OCI-LY7 (cell line): ENCODE measurements around the gene CCDC178.

Experiments used
- EZH2phosphoT487 ChIP-seq: fragments of 200-600 bp; sonication (generic); IDR thresholded peaks from 2 replicates; pipeline ENCODE4 v1.6.1; 2018; ENCODE audit warnings: low read depth, borderline replicate concordance, mild to moderate bottlenecking, mixed run types, antibody characterized with exemption, low read length, moderate library complexity, mixed read lengths
- TF ChIP-seq, protein P1 (sequence below): fragments of 200-600 bp; sonication (generic); conservative IDR thresholded peaks from 2 replicates; pipeline ENCODE4 v1.5.1; 2014; ENCODE audit warnings: mild to moderate bottlenecking, antibody characterized with exemption, low read length, moderate library complexity, mixed read lengths

DNA sequence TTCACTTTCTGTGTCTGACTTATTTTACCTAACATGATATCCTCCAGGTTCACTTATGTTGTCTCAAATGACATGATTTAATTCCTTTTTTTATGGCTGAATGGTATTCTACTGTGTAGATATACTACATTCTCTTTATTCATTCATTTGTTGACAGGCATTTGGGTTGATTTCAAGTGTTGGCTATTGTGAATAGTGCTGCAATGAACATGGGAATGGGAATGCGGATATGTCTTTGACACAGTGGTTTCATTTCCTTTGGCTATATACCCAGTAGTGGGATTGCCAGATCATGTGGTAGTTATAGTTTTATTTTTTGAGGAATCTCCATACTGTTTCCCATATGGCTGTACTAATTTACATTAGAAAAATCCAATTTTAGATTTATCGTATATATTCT lies 472.3 kb downstream of the CCDC178 start:
- TF ChIP-seq, protein P1, sequence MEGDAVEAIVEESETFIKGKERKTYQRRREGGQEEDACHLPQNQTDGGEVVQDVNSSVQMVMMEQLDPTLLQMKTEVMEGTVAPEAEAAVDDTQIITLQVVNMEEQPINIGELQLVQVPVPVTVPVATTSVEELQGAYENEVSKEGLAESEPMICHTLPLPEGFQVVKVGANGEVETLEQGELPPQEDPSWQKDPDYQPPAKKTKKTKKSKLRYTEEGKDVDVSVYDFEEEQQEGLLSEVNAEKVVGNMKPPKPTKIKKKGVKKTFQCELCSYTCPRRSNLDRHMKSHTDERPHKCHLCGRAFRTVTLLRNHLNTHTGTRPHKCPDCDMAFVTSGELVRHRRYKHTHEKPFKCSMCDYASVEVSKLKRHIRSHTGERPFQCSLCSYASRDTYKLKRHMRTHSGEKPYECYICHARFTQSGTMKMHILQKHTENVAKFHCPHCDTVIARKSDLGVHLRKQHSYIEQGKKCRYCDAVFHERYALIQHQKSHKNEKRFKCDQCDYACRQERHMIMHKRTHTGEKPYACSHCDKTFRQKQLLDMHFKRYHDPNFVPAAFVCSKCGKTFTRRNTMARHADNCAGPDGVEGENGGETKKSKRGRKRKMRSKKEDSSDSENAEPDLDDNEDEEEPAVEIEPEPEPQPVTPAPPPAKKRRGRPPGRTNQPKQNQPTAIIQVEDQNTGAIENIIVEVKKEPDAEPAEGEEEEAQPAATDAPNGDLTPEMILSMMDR = no peak
- TF ChIP-seq EZH2phosphoT487 = no peak
